MM.1S (cell line): ENCODE results near the gene PSTPIP1.

Experiments used
- EZH2 ChIP-seq: fragments of 300-600 bp; sonication (generic); optimal IDR thresholded peaks from 2 replicates; pipeline ENCODE3; 2017; ENCODE audit warnings: low read depth, mild to moderate bottlenecking, antibody characterized with exemption, low read length, mixed read lengths
- EZH2phosphoT487 ChIP-seq: fragments of 300-600 bp; sonication (generic); IDR thresholded peaks from 2 replicates; pipeline ENCODE4 v1.6.1; 2018; ENCODE audit warnings: antibody characterized with exemption, low read length
- TF ChIP-seq, protein P1 (sequence below): fragments of 300-600 bp; sonication (generic); IDR thresholded peaks from 2 replicates; pipeline ENCODE4 v1.5.1; 2016; ENCODE audit warnings: antibody characterized with exemption, low read length, mixed read lengths

- TF ChIP-seq EZH2phosphoT487 (no peak), EZH2 (no peak)
- TF ChIP-seq, protein P1, sequence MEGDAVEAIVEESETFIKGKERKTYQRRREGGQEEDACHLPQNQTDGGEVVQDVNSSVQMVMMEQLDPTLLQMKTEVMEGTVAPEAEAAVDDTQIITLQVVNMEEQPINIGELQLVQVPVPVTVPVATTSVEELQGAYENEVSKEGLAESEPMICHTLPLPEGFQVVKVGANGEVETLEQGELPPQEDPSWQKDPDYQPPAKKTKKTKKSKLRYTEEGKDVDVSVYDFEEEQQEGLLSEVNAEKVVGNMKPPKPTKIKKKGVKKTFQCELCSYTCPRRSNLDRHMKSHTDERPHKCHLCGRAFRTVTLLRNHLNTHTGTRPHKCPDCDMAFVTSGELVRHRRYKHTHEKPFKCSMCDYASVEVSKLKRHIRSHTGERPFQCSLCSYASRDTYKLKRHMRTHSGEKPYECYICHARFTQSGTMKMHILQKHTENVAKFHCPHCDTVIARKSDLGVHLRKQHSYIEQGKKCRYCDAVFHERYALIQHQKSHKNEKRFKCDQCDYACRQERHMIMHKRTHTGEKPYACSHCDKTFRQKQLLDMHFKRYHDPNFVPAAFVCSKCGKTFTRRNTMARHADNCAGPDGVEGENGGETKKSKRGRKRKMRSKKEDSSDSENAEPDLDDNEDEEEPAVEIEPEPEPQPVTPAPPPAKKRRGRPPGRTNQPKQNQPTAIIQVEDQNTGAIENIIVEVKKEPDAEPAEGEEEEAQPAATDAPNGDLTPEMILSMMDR: no peak
Measured at GRCh38 chr15:77057685-77058084, 62.8 kb downstream of the PSTPIP1 start.
